ENCODE measurements around the gene TPBGL.

- TF ChIP-seq, protein P1, sequence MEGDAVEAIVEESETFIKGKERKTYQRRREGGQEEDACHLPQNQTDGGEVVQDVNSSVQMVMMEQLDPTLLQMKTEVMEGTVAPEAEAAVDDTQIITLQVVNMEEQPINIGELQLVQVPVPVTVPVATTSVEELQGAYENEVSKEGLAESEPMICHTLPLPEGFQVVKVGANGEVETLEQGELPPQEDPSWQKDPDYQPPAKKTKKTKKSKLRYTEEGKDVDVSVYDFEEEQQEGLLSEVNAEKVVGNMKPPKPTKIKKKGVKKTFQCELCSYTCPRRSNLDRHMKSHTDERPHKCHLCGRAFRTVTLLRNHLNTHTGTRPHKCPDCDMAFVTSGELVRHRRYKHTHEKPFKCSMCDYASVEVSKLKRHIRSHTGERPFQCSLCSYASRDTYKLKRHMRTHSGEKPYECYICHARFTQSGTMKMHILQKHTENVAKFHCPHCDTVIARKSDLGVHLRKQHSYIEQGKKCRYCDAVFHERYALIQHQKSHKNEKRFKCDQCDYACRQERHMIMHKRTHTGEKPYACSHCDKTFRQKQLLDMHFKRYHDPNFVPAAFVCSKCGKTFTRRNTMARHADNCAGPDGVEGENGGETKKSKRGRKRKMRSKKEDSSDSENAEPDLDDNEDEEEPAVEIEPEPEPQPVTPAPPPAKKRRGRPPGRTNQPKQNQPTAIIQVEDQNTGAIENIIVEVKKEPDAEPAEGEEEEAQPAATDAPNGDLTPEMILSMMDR (IDR thresholded peaks at IDR 0.05 in 8 of 11, conservative IDR thresholded peaks at IDR 0.05 in 3 of 11) = no peak
- TF ChIP-seq POLR2A (IDR thresholded peaks at IDR 0.05) = no peak
Measured at GRCh38 chr11:75273411-75274391, 33.1 kb downstream of the TPBGL start.
